RKO (cell line): ENCODE results near the gene PEAK1.

ENCODE experiments used
- DNase-seq: peaks from one replicate; pipeline ENCODE4 v3.0.0-alpha.2; 2016; ENCODE audit warnings: low spot score

PEAK1 gene

DNA sequence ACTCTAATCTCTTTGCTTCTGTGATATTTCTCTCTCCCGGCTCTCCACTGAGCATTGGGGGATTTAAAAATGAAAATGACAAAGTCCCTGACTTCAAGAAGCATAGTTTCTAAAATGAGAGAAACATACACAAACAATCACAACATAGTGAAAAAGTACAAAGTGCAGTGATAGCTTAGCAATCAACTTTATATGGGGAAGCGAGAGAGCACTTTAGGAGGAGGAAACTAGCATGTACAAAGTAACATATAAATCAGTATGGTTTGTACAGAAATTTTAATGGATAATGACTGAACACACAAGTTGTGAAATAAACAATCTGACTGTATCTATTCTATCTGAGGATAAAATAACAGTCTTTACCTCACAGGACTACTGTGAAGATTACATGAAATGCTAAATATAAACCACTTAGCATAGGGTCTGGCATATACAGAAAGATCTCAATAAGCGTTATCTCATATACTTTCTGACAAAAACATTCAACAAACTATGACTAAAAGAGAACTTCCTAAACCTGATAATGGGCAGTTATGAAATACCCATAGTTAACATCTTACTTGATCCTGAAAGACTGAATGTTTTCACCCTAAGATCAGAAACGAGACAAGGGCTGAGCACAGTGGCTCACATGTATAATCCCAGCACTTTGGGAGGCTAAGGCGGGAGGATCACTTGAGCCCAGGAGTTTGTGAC is 61.2 kb downstream of the PEAK1 start:
- DNase-seq: no peak

DNA sequence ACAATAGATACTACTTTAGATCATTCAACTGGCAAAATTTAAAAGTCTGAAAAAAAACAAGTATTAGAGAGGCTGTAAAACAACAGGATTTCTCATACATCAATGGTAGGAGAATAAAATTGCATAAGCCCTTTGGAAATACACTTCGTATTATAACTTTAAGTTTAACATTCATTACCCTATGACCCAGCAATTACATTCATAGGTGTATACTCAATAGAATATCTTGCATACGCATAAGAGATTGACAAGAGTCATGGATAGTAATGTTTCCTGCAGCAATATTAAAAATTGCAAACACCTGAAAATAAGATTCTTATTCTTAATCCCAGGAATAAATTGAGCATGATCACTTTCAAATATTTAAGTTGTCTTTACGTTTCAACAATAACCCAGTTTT is 63.6 kb downstream of the PEAK1 start:
- DNase-seq: no peak

GRCh38 chr15:77355321-77355720 is 64.6 kb downstream of the PEAK1 start:
- DNase-seq: no peak

- no peak for DNase-seq
These were observed 65.8 kb downstream of the PEAK1 start for GRCh38 chr15:77354063-77354462.

DNA sequence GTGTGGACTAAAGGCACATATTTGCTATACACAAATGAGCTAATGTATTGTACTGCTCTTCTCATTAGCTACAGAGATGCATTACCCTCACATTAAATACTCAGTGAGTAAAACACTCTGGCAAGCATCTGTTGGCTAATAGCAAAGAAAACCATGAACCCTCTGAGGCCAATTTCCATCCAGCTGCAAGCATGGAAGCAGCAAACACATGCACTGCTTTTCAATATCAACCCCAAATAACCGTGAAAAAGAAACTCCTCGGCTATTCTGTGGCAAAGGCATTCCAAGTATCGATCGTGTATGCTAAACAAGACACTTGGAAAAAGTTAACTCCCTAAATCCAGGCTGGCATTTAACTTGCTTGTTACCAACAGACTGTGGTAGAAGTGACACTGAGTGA is 67.0 kb downstream of the PEAK1 start:
- no peak for DNase-seq

DNA sequence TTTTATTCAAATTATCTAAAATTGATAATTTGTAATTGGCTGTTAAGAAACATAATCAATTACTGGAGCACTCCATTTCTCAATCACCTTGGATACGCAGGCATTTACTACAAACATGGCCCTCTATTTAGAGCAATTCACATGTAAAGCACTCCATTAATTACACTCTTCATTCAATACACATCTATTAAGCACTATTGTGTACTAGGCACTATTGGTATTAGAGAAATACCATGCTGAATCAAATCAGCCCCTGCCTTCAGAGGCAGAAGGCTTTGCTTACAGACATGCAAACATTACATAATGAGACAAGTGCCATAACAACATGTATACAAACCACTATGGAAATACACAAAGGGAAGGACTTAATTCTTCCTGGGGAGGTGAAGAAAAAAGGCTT is 69.1 kb downstream of the PEAK1 start:
- no peak for DNase-seq

DNA sequence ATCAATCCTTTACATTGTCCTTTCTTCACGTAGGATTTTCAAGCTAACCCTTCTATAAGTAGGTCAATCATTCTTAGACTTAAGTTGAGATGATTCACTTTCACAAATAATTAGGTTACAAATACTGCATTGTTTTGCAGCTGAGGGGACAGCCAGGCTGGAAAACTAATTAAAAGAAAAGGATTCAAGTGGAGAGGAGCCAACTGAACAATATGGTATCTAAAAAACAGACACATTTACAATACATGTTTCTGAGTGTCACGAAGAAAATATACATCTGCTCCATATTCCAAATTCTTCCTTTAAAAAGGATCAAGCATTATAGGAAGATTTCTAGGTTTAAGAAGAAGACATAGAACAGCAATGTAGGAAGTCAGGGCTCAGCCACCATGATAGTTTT is 70.2 kb downstream of the PEAK1 start:
- no peak for DNase-seq

- DNase-seq: no peak
These were observed 71.4 kb downstream of the PEAK1 start for GRCh38 chr15:77348511-77348910.

DNA sequence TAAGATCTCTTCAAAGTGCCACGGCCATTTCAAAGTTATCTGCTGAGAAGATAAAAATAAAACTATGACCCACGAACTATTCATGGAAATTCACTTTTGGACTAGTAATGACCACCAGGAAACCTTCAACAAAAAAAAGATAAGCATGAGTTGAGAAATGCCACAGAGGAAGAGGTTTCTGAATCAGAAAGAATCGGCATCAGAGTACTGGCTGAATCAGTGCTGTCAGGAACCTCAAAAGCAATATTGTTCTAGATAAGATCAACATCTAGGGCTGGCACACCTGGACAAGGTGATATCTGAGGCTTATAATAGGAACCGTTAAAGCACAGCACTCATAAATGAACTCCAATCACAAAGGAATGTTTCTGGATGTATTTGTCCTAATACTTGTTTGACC is 72.7 kb downstream of the PEAK1 start:
- no peak for DNase-seq

GRCh38 chr15:77346245-77347036 is 73.5 kb downstream of the PEAK1 start:
- DNase-seq: no peak

- DNase-seq: no peak
These were observed 77.1 kb downstream of the PEAK1 start for GRCh38 chr15:77342807-77343206.

DNA sequence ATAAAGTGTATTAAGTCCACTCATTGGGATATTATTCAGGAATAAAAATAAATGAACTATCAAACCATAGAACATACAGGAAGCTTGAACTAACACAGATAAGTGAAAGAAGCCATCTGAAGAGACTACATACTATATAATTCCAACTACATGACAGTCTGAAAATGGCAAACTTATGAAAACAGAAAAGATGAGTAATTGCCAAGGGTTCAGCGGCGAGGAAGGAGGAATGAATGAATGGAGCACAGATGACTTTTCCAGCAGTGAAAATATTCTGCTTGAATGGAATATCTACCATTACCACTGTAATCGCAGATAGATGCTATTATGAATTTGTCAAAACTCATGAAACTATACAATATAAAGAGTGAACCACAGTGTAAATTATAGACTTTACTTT is 79.7 kb downstream of the PEAK1 start:
- DNase-seq: no peak

GRCh38 chr15:77336006-77336405 is 83.9 kb downstream of the PEAK1 start:
- no peak for DNase-seq

DNA sequence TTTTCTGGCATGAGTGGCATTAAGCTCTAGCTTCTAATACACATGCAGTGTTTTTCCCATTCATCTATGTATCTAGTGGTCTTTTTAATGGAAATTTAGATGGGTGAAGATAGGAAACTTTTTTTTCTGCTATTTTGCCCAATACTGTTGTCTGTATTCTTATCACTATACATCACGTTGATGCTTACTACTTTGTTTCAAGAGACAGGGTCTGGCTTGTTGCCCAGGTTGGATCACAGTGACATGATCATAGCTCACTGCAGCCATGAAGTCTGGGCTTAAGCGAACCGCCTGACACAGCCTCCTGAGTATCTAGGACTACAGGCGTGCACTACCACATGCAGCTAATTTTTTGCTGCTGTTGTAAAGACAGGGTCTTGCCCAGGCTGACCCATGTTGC is 84.6 kb downstream of the PEAK1 start:
- no peak for DNase-seq

DNA sequence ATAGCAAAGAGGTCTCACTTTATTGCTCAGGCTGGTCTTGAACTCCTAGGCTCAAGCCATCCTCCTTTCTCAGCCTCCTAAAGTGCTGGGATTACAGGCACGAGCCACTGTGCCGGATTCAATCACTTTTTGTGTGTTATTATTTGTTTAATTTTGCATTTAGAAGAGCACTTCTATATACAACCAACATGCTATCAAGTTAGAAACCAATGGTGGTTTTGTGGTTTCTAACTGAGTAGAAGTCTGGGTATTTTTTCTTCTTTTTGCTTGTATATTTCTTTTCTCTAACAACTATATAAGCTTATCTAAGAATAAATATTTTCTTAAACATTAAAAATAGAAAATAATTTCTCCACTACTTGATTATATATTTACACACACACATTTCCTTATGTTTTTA is 86.7 kb downstream of the PEAK1 start:
- no peak for DNase-seq

DNA sequence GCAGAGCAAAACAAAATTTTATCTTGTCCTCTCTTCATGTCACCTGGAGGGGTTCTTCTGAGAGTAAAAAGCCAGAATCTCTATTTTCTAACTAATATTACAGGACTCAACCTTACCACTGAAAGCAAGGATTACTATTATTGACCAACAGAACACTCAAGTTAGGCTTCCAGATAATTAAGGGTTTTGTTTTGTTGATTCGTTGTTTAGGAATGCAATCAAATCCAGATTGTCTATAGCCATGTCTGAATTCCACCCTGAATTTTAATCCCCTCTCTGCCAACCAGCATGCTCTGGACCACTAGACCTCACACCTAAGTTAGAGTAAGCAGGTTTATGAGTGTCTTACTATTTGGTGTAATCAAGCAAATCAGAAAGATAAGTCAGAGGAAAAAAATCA is 90.7 kb downstream of the PEAK1 start:
- no peak for DNase-seq

GRCh38 chr15:77327844-77328529 is 91.9 kb downstream of the PEAK1 start:
- no peak for DNase-seq

DNA sequence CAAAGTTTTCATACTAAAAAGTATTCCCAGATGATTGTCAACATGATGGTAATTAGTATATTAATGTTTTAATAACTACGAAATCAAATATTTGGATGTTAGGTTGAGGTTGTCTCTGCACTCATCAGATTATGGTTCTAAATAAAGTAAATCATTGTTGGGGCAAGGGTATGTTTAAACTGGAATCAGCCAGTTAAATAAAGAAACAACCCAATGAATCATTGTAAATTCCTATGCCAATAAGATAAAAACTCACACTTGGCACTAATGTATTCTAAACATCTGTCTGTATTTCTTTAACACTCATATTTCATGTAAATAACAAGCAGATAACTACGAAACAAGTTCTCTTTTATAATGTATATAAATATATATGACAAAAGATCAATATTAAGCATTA is 92.7 kb downstream of the PEAK1 start:
- DNase-seq: no peak

DNA sequence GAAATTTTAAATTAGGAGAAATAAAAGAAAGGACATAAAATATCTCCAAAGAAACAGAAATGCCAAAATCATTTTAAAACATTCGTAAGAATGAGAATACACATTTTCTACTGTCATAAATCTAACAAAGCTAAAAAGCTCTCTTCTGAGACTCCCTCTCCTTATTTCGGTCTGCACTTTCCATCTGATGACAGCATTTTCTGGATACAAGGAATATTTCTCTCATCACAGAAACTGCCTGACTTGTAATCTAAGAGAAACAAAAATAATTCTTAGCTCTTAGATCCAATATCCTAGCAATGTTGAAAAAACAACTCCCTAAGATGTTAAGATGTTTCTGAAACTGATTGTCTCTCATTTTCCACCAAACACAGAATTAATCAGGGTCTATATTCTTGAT is 93.5 kb downstream of the PEAK1 start:
- DNase-seq: no peak

DNA sequence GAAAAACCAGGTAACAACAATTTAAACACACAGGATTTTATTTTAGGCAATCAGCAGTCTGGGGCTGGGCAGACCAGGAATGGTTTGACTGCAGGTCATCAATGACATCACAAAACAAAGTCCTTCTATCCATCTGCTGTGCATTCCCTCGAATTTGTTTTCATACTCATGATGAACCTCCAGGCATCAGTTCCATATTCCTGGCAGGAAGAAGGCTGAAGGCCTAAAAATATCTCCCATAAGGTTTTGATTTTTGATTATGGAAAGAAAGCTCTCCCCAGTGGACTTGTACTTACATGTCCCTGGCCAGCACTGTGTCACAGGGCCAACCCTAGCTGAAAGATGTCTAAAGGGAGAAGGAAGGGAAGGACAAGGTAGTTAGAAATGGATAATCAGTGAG is 107.4 kb downstream of the PEAK1 start:
- no peak for DNase-seq

DNA sequence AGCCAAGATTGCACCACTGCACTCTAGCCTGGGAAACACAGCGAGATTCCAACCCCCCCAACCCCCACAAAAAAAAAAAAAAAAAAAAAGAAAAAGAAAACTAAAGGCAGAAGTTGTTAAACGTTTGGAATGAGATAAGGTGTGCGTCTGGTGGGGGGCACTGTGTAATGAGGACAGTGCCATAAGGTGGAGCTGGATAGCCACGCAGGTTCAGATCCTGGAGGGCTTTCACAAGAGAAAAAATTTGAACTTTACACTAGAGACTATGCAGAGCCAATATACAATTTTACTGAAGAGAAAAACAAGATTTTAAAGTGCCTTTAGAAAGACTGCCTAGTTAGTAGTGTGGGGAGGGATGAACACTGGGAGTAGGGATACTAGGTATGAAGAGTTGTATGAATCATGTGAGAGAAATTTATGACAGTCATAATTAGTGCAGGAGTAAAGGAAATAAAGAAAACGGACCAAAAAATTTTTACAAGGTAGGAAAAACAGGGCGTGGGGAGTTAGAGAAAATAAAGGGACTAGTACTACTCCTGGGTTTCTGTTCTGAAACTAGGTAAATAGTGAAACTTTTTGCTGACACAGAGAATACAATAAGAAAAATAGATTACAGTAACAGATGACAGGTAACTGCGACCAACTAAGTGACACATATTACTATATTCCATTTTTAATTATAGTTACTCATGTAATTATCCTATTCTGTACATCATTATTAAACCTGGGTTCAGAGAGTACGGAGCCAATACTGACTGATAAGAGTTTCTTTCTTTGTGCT is 108.1 kb downstream of the PEAK1 start:
- DNase-seq: no peak

GRCh38 chr15:77311020-77311419 is 108.9 kb downstream of the PEAK1 start:
- DNase-seq: no peak
